Measurements from ENCODE around the gene MAST4. TPM values are rescaled to one million over a fixed set of nuclear protein-coding genes. Genes with fewer than 3 reads are reported as not detected.

The MAST4 gene
- total and polyA plus RNA-seq, 2 of the 4 experiments (the other 2 are of a cell fraction) = 4.8 to 6.8 TPM

GRCh38 chr5:67093279-67093678, 497.1 kb downstream of the MAST4 start:
- Histone ChIP-seq H3K79me1 (ENCODE audit: low read depth in 1 of 2, low read length in 2 of 2) (peaks cover 0 to 20% of the 10 kb centered on the region in 2 experiments; a peak in 2 of 4 replicates), H2BK15ac (ENCODE audit: low read depth, low read length) (no peak overlapping the region), H2BK5ac (ENCODE audit: low read depth, low read length, poor library complexity, severe bottlenecking) (peak overlapping the region; percentile 95), H4K5ac (ENCODE audit: low read depth, low read length) (peak overlapping the region; percentile 55; the same call in 1 of the 2 replicates), H3K27ac (ENCODE audit: insufficient read depth, low read length) (no peak overlapping the region; the same call in 1 of the 2 replicates), H3K27me3 (ENCODE audit: control insufficient read depth, insufficient read depth, low read length) (no peaks in the 10 kb centered on the region), H3K4me1 (ENCODE audit: control insufficient read depth, insufficient read depth, low read length) (peaks cover 18% of the 10 kb centered on the region), H3K56ac (ENCODE audit: extremely low read depth, insufficient read depth, low read length) (no peak overlapping the region), H3K23ac (ENCODE audit: low read depth, low read length) (peak overlapping the region; percentile 37; the same call in 1 of the 2 replicates), H3K4me2 (ENCODE audit: low read depth, low read length) (no peak overlapping the region), H3K9ac (ENCODE audit: low read depth, low read length) (no peak overlapping the region), H2BK120ac (ENCODE audit: low read depth, low read length) (0 out of 2 replicates have a peak overlapping the region, but pooled peaks have one; percentile 4), H2AK5ac (ENCODE audit: low read depth, low read length) (no peak overlapping the region), H3K9me1 (ENCODE audit: insufficient read depth, low read length) (peaks cover 12% of the 10 kb centered on the region), H2AK9ac (replicated peaks; ENCODE audit: low read depth, low read length, poor library complexity) (no peak overlapping the region), H3K14ac (replicated peaks; ENCODE audit: low read depth, low read length) (no peak overlapping the region; the same call in 1 of the 2 replicates), H4K91ac (ENCODE audit: insufficient read depth, low read depth, low read length) (no peak overlapping the region), H2AFZ (replicated peaks; ENCODE audit: low read length, poor library complexity) (no peak overlapping the region), H4K8ac (ENCODE audit: low read depth in 2 of 2, low read length in 2 of 2) (peak overlapping the region in 1 of 2 experiments; percentile 1; a peak in 1 of 4 replicates), H3K4ac (ENCODE audit: low read depth, low read length) (no peak overlapping the region), H3K18ac (ENCODE audit: low read depth, low read length) (peak overlapping the region; percentile 57; the same call in 1 of the 2 replicates), H3K36me3 (ENCODE audit: control insufficient read depth, insufficient read depth, low read length) (peaks cover 3% of the 10 kb centered on the region; the same call in 1 of the 2 replicates), H3K4me3 (ENCODE audit: insufficient read depth, low read depth, low read length) (no peak overlapping the region), H3K9me3 (ENCODE audit: control insufficient read depth, insufficient read depth, low read length) (no peaks in the 10 kb centered on the region), H4K20me1 (ENCODE audit: insufficient read depth, low read length) (no peaks in the 10 kb centered on the region), H2BK20ac (ENCODE audit: low read depth, low read length) (no peak overlapping the region)
- dilution Hi-C loops (cut with HindIII; ENCODE audit: low sequenced_read_pairs, unreplicated experiment) = no loop called here
- WGBS, 2 experiments (ENCODE audit: extremely low coverage in 2 of 2, insufficient read length in 1 of 2) = no CpG with 5 or more reads among the region's 1 CpG
- no TSS peak for BruUV-seq (replicated peaks)
- DNase-seq = no peak
- CTCF ChIA-PET = no interaction called here
- TF ChIP-seq RAD21 (IDR thresholded peaks at IDR 0.05; ENCODE audit: low read length) (no peak), CTCF (conservative IDR thresholded peaks at IDR 0.05; ENCODE audit: low read depth, low read length) (no peak), USF2 (IDR thresholded peaks at IDR 0.05; ENCODE audit: low read depth, low read length) (no peak)
- POLR2A ChIA-PET (ENCODE audit: unreplicated experiment) = no interaction called here
- intact Hi-C loops (cut with micrococcal nuclease) = no loop called here
- in situ Hi-C loops (cut with MboI; ENCODE audit: low sequenced_read_pairs) = no loop called here
- no peak for ATAC-seq (ENCODE audit: low read depth)

Measured in IMR-90 (cell line).